CD8-positive, alpha-beta memory T cell (primary cell): ENCODE measurements around the gene TNFSF9. TPM values are rescaled to one million over a fixed set of nuclear protein-coding genes. Genes with fewer than 3 reads are reported as not detected.

Experiments
- CTCF ChIA-PET: fragments of 350-600 bp; sonication (Branson Sonifier 250); formaldehyde crosslinking; loops from one replicate; lab custom pipeline; 2021; ENCODE audit warnings: antibody characterized with exemption; lab: Charles Lee
- POLR2A ChIA-PET: fragments of 350-600 bp; sonication (Branson Sonifier 250); formaldehyde crosslinking; loops from one replicate; lab custom pipeline; 2021; ENCODE audit warnings: antibody characterized with exemption; lab: Charles Lee
- DNase-seq, 5 donors: peaks; one replicate each; pipeline versions ENCODE4 v3.0.0 to v3.0.0-alpha.2; 2020 to 2022; ENCODE audit warnings: mixed read lengths in 1 of 5
- H3K27ac ChIP-seq: one replicate; pipeline ENCODE4 v1.7.0; 2013; ENCODE audit warnings: low read depth, mild to moderate bottlenecking, low read length, moderate library complexity
- H3K27me3 ChIP-seq: 2 replicates; pipeline ENCODE4 v1.7.0; 2013; ENCODE audit warnings: low read length, mild to moderate bottlenecking; ENCODE audit not compliant: insufficient read depth, poor library complexity, severe bottlenecking
- H3K36me3 ChIP-seq: 2 replicates; pipeline ENCODE4 v1.7.0; 2013; ENCODE audit warnings: mild to moderate bottlenecking, low read length, moderate library complexity; ENCODE audit not compliant: insufficient read depth
- H3K4me1 ChIP-seq: 2 replicates; pipeline ENCODE4 v1.7.0; 2013; ENCODE audit warnings: mild to moderate bottlenecking, low read length, moderate library complexity; ENCODE audit not compliant: insufficient read depth
- H3K4me3 ChIP-seq: 2 replicates; pipeline ENCODE4 v1.7.0; 2013; ENCODE audit warnings: mild to moderate bottlenecking, low read length
- H3K9me3 ChIP-seq: 2 replicates; pipeline ENCODE4 v1.7.0; 2013; ENCODE audit warnings: mild to moderate bottlenecking, low read length
- H3K27ac Mint-ChIP-seq, 8 donors: one replicate each; pipeline ENCODE4 v1.8.0; 2020 to 2021; ENCODE audit warnings: mixed read lengths in 8 of 8, mild to moderate bottlenecking in 6 of 8, inconsistent platforms in 3 of 8, moderate library complexity in 3 of 8
- H3K27me3 Mint-ChIP-seq, 2 donors: one replicate each; pipeline ENCODE4 v1.8.0; 2020 to 2021; ENCODE audit warnings: mixed read lengths in 2 of 2, mild to moderate bottlenecking in 1 of 2, moderate library complexity in 1 of 2
- H3K36me3 Mint-ChIP-seq, 3 donors: one replicate each; pipeline ENCODE4 v1.8.0; 2020 to 2021; ENCODE audit warnings: mixed read lengths in 3 of 3, inconsistent platforms in 1 of 3, mild to moderate bottlenecking in 1 of 3
- H3K4me1 Mint-ChIP-seq, 3 donors: one replicate each; pipeline ENCODE4 v1.8.0; 2020 to 2021; ENCODE audit warnings: mixed read lengths in 3 of 3, inconsistent platforms in 1 of 3, mild to moderate bottlenecking in 1 of 3
- H3K4me3 Mint-ChIP-seq, 7 donors: one replicate each; pipeline ENCODE4 v1.8.0; 2020 to 2021; ENCODE audit warnings: mixed read lengths in 7 of 7, mild to moderate bottlenecking in 6 of 7, moderate library complexity in 4 of 7, inconsistent platforms in 2 of 7
- H3K9me3 Mint-ChIP-seq, 5 donors: one replicate each; pipeline ENCODE4 v1.8.0; 2020 to 2022; ENCODE audit warnings: mixed read lengths in 5 of 5, mild to moderate bottlenecking in 3 of 5, moderate library complexity in 2 of 5, inconsistent platforms in 1 of 5
- polyA plus RNA-seq: library from polyadenylated mRNA; unstranded; fragments of 300-500 nt; fragmentation: Illumina TruSeq; gene quantifications from one replicate; pipeline ENCODE4 v1.2.3, GENCODE V29; 2021
- total RNA-seq, 2 experiments: library from RNA; stranded (reverse); gene quantifications; one replicate each; pipeline ENCODE4 v1.2.3, GENCODE V29; 2021

The TNFSF9 gene
- total and polyA plus RNA-seq, 3 experiments from 2014 or later, result 4.5 to 12.1 (median 11.3) TPM

DNA sequence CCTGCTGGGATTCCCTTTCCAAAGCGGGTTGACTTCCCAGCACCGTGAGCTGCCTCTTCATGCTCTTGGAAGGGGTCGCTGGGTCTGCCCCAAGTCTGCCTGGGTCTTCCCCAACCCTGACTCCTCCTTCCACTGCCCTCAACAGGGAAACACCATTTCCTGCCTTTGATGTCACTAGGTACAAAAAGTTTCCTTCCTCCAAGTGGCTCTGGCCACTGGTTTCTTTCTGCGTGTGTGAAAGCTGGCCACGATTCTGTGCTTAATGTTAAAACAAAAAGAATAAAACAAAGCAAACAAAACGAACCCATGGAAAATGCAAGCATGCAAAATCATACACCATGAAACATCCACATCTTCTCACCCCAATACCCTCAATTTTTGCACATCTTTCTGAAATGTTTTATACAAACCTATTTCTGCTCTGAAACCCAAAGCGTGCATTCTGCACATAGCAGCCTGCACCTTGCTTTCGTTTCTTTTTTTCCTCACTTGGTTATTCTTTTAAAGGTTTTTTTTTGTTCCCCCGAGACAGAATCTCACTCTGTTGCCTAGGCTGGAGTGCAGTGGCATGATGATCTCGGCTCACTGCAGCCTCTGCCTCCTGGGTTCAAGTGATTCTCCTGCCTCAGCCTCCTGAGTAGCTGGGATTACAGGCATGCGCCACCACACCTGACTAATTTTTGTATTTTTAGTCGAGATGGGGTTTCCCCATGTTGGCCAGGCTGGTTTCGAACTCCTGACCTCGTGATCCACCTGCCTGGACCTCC lies 12.5 kb upstream of the TNFSF9 start:
- POLR2A ChIA-PET, result no interaction called here
- no peak overlapping the region for H3K4me3 ChIP-seq
- H3K9me3 Mint-ChIP-seq, result no peaks in the 10 kb centered on the region

DNA sequence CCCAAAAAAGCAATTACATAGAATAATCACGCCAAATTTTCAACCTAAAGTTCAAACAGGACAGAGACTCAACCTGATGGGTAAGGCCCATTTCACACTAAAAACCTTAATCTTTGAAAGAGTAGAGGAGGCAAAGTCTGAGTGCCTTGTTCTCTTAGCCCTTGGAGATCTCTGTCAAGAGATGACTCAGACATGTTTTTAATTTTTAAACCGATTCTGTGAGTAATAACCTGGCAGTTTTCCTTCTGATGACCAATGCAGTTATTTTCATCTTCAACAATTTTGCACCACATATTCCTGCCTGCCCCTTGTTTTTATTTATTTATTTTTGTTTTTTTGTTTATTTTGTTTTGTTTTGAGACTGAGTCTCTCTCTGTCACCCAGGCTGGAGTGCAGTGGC lies 11.5 kb upstream of the TNFSF9 start:
- Histone ChIP-seq H3K27ac (no peak overlapping the region), H3K4me3 (no peak overlapping the region), H3K36me3 (no peaks in the 10 kb centered on the region), H3K9me3 (no peaks in the 10 kb centered on the region), H3K4me1 (peaks cover 26% of the 10 kb centered on the region), H3K27me3 (no peaks in the 10 kb centered on the region)
- no peak for DNase-seq
- ChIA-PET CTCF (no interaction called here), POLR2A (no interaction called here)
- peaks cover 0 to 3% (median 0%) of the 10 kb centered on the region in 3 donors for H3K36me3 Mint-ChIP-seq
- H3K9me3 Mint-ChIP-seq, result no peaks in the 10 kb centered on the region
- H3K4me3 Mint-ChIP-seq, result peak overlapping the region in 4 of 7 donors; percentile 6 to 33 (median 12)
- H3K27ac Mint-ChIP-seq, result peak overlapping the region in 2 of 8 donors; percentile 34 to 60
- H3K27me3 Mint-ChIP-seq, result no peaks in the 10 kb centered on the region
- H3K4me1 Mint-ChIP-seq, result peaks cover 41 to 49% (median 43%) of the 10 kb centered on the region in 3 donors

More for the DNA sequence above, 12.5 kb upstream of the TNFSF9 start:
- CTCF ChIA-PET, result interaction anchor here (0.8 to 3.9 kb wide), 10 partner anchors 23 to 349 kb away, joined by 3 to 40 read pairs (median 6); partner anchors contain the start of gene GPR108
- Mint-ChIP-seq H3K27me3 (no peaks in the 10 kb centered on the region), H3K4me3 (peak overlapping the region; percentile 20 to 88 (median 71)), H3K36me3 (peaks cover 0 to 3% (median 0%) of the 10 kb centered on the region in 3 donors), H3K27ac (peak overlapping the region; percentile 10 to 89 (median 73)), H3K4me1 (peaks cover 41 to 49% (median 43%) of the 10 kb centered on the region in 3 donors)
- H3K27me3 ChIP-seq, result no peaks in the 10 kb centered on the region
- no peaks in the 10 kb centered on the region for H3K9me3 ChIP-seq
- DNase-seq, result peak in 1 of 5 donors; percentile 18
- no peak overlapping the region for H3K27ac ChIP-seq
- peaks cover 26% of the 10 kb centered on the region for H3K4me1 ChIP-seq
- no peaks in the 10 kb centered on the region for H3K36me3 ChIP-seq

DNA sequence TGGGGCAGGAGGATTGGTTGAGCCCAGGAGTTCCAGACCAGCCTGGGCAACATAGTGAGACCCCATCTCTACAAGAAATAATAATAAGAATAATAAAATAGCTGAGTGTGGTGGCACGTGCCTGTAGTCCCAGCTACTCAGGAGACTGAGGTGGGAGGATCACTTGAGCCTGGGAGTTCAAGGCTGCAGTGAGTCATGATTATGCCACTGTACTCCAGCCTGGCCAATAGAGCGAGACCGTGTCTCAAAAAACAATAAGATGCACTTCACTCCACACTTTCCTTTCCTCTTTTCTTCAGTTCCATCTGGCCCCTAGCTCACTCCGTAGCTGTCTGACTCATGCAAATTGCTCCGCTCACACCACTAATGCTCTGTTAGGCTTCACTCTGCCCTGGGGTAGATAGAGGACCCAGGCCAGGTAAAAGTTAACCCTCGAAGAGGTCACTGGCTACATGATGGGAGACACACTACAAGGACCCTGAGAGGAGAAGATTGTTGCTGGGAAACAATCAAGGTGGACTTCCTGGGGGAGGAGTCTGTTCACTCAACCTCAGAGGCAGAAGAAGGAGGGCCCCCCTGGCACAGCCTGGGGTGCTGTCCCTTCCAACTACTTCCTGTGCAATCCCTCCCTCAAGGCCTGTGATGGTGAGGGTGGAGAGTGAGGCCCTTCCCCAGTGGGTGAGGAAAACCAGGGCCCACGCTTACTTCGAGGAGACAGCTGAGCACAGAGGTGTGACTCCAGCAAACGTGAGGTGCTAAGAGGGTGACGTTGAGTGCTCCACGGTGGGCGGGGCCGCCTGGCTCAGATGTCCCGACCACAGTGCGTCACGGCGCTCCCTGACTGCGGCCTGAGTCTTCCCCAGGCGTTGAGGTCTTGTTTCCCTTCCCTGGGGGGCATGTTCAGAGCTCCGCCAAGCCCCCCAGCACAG lies 8.8 kb upstream of the TNFSF9 start:
- Mint-ChIP-seq H3K4me3 (peak overlapping the region; percentile 17 to 61 (median 32)), H3K9me3 (no peaks in the 10 kb centered on the region), H3K4me1 (peaks cover 30 to 39% (median 33%) of the 10 kb centered on the region in 3 donors), H3K36me3 (no peaks in the 10 kb centered on the region), H3K27ac (peak overlapping the region; percentile 89 to 99 (median 96)), H3K27me3 (no peaks in the 10 kb centered on the region)
- Histone ChIP-seq H3K9me3 (no peaks in the 10 kb centered on the region), H3K27me3 (no peaks in the 10 kb centered on the region), H3K36me3 (no peaks in the 10 kb centered on the region), H3K4me3 (no peak overlapping the region), H3K27ac (peak overlapping the region; percentile 60), H3K4me1 (peaks cover 25% of the 10 kb centered on the region)
- CTCF ChIA-PET, result interaction anchor here (1.2 to 2.4 kb wide), 6 partner anchors 9 to 341 kb away, joined by 3 to 11 read pairs (median 4); partner anchors contain the start of gene TNFSF9
- POLR2A ChIA-PET, result interaction anchor here (1.1 to 1.3 kb wide), 2 partner anchors 9 to 30 kb away, joined by 3 to 6 read pairs; partner anchors contain the start of gene TNFSF9
- DNase-seq, result peak; percentile 44 to 90 (median 82)

DNA sequence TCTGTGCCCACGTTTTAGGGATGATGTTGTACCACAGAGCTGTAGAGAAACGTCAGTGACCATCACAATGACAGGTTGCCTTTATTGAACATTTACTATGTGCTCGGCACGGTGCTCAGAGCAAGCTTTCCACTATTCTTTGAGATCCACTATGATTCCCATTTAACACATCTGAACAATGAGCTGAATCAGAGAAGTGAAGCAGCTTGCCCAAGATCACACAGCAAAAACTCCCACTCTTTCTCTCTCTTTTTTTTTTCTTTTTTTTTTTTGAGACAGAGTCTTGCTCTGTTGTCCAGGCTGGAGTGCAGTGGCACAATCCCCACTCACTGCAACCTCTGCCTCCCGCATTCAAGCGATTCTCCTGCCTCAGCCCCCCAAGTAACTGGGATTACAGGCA lies 8.1 kb upstream of the TNFSF9 start:
- H3K4me1 Mint-ChIP-seq, result peaks cover 26 to 34% (median 27%) of the 10 kb centered on the region in 3 donors
- DNase-seq, result no peak
- peak overlapping the region; percentile 80 to 99 (median 96) for H3K27ac Mint-ChIP-seq
- H3K4me3 Mint-ChIP-seq, result peak overlapping the region in 6 of 7 donors; percentile 17 to 61 (median 27)
- ChIA-PET CTCF (interaction anchor here (1.2 to 2.4 kb wide), 4 partner anchors 10 to 340 kb away, joined by 3 to 11 read pairs (median 4); no protein-coding TSS in a partner anchor), POLR2A (interaction anchor here (1.1 kb wide), 1 partner anchor 29 kb away, joined by 6 read pairs; no protein-coding TSS in a partner anchor)
- no peaks in the 10 kb centered on the region for H3K27me3 Mint-ChIP-seq
- Histone ChIP-seq H3K9me3 (no peaks in the 10 kb centered on the region), H3K4me3 (no peak overlapping the region), H3K27me3 (no peaks in the 10 kb centered on the region), H3K4me1 (peaks cover 20% of the 10 kb centered on the region), H3K27ac (peak overlapping the region; percentile 60), H3K36me3 (no peaks in the 10 kb centered on the region)
- H3K9me3 Mint-ChIP-seq, result no peaks in the 10 kb centered on the region
- H3K36me3 Mint-ChIP-seq, result no peaks in the 10 kb centered on the region

DNA sequence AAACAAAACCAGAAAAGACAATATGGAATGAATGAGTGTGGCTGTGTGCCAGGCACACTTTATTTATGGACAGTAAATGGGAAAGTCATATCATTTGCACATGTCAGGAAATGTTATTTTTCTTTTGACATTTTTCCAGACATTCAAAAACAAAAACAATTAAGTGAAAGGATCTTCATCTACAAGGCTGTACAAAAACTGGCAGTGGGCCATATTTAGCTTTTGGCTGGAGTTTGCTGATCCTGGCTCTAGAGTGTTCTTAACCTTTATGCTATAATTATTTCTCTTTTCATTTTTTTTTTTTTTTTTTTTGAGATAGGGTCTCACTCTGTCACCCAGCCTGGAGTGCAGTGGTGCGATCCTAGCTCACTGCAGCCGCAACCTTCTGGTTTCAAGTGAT lies 6.5 kb upstream of the TNFSF9 start:
- no peaks in the 10 kb centered on the region for H3K9me3 Mint-ChIP-seq

DNA sequence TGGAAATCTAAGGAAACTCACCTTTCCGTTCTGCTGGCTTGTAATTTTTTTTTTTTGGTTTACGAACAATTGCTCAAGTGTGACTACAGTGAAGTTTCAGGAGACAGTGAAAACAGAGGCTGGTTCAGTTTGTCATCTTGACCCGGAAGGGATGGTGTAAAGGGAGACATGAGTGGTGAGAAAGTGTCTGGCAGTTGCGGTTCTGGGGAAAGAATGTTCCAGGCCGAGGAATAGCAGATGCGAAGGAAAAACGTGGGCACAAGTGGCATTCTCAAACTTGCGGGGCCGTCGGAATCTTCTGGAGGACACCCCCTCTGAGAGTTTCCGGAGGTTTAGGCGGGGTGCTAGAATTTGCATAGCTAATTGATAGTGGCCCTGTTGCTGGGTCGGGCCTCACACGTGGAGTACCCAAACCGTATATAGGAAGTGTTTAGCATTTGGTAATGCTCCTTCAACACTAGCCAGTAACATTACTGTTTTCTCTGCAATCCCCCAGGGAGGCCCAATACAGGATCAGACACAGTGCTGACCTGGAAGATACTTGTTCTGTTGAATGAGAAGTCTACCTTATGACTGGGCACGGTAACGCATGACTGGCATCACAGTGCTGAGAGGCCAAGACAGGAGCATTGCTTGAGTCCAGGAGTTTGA lies 2.8 kb upstream of the TNFSF9 start:
- no peaks in the 10 kb centered on the region for H3K36me3 ChIP-seq
- peaks cover 9% of the 10 kb centered on the region for H3K27me3 ChIP-seq
- Mint-ChIP-seq H3K36me3 (peaks cover 0 to 4% (median 0%) of the 10 kb centered on the region in 3 donors), H3K27me3 (peaks cover 17 to 19% of the 10 kb centered on the region in 2 donors), H3K9me3 (no peaks in the 10 kb centered on the region), H3K4me3 (peak overlapping the region in 4 of 7 donors; percentile 8 to 48 (median 29)), H3K4me1 (peaks cover 38 to 44% (median 42%) of the 10 kb centered on the region in 3 donors), H3K27ac (peak overlapping the region in 7 of 8 donors; percentile 2 to 78 (median 29))
- ChIA-PET POLR2A (interaction anchor here (0.6 kb wide), 1 partner anchor 244 kb away, joined by 5 read pairs; no protein-coding TSS in a partner anchor), CTCF (interaction anchor here (1.5 kb wide), 1 partner anchor 335 kb away, joined by 5 read pairs; no protein-coding TSS in a partner anchor)
- no peaks in the 10 kb centered on the region for H3K9me3 ChIP-seq
- no peak for DNase-seq
- H3K4me1 ChIP-seq, result peaks cover 27% of the 10 kb centered on the region
- peak overlapping the region; percentile 61 for H3K27ac ChIP-seq
- no peak overlapping the region for H3K4me3 ChIP-seq

More for the DNA sequence above, 6.5 kb upstream of the TNFSF9 start:
- Mint-ChIP-seq H3K4me1 (peaks cover 20 to 28% (median 23%) of the 10 kb centered on the region in 3 donors), H3K27me3 (no peaks in the 10 kb centered on the region), H3K27ac (peak overlapping the region in 3 of 8 donors; percentile 17 to 89 (median 41)), H3K4me3 (no peak overlapping the region), H3K36me3 (no peaks in the 10 kb centered on the region)
- Histone ChIP-seq H3K36me3 (no peaks in the 10 kb centered on the region), H3K27me3 (no peaks in the 10 kb centered on the region), H3K27ac (no peak overlapping the region), H3K4me3 (no peak overlapping the region), H3K4me1 (peaks cover 11% of the 10 kb centered on the region), H3K9me3 (no peaks in the 10 kb centered on the region)
- CTCF ChIA-PET, result interaction anchor here (1.2 to 1.3 kb wide), 2 partner anchors 11 to 339 kb away, joined by 3 to 4 read pairs; no protein-coding TSS in a partner anchor
- no peak for DNase-seq
- POLR2A ChIA-PET, result interaction anchor here (0.7 kb wide), 1 partner anchor 74 kb away, joined by 3 read pairs; no protein-coding TSS in a partner anchor
